ENCODE measurements around the gene APOA5.

GRCh38 chr11:116793772-116794097 lies 2.1 kb upstream of the APOA5 start:
- TF ChIP-seq CTCF (IDR thresholded peaks at IDR 0.05; ENCODE audit: low read length) = no peak
- no peak for TF ChIP-seq EZH2 (IDR thresholded peaks at IDR 0.05; ENCODE audit: borderline replicate concordance, low read length)
